Upper lobe of left lung (tissue), 6 donors: ENCODE results near the gene STX16. TPM values are rescaled to one million over a fixed set of nuclear protein-coding genes. Genes with fewer than 3 reads are reported as not detected.

Source experiments
- ATAC-seq, 2 donors: fragments of 200-7000 bp; cut with Tn5 transposase; one replicate each; pipeline ENCODE4 v1.9.1; 2022; ENCODE audit warnings: mild to moderate bottlenecking in 2 of 2, moderate library complexity in 2 of 2; ENCODE audit not compliant: low FRiP score in 2 of 2
- DNase-seq, 2 donors: peaks; one replicate each; pipeline ENCODE4 v3.0.0-alpha.2; 2019 to 2020
- H3K27ac ChIP-seq, 4 donors: fragments of 200-600 bp; sonication (generic); one replicate each; pipeline ENCODE4 v1.5.1; 2016 to 2019
- H3K27me3 ChIP-seq, 4 donors: fragments of 200-600 bp; sonication (generic); one replicate each; pipeline ENCODE4 v1.5.1; 2017 to 2019
- H3K36me3 ChIP-seq, 4 donors: fragments of 200-600 bp; sonication (generic); one replicate each; pipeline ENCODE4 v1.5.1; 2016 to 2019
- H3K4me1 ChIP-seq, 4 donors: fragments of 200-600 bp; sonication (generic); one replicate each; pipeline ENCODE4 v1.5.1; 2018 to 2019
- H3K4me3 ChIP-seq, 4 donors: fragments of 200-600 bp; sonication (generic); one replicate each; pipeline ENCODE4 v1.5.1; 2017 to 2019; ENCODE audit warnings: mild to moderate bottlenecking in 2 of 4, moderate library complexity in 1 of 4
- H3K9me3 ChIP-seq, 4 donors: fragments of 200-600 bp; sonication (generic); one replicate each; pipeline ENCODE4 v1.5.1; 2018 to 2019
- CTCF ChIP-seq, 6 experiments: fragments of 450-650 bp in 4 of 6; fragments of 200-600 bp in 2 of 6; sonication (generic) in 2 of 6; IDR thresholded peaks; one replicate each; pipeline ENCODE4 v1.5.1; 2016 to 2019; ENCODE audit warnings: antibody characterized with exemption in 6 of 6
- EP300 ChIP-seq, 4 donors: sonication (generic); formaldehyde crosslinking; IDR thresholded peaks; one replicate each; pipeline ENCODE4 v1.5.1; 2017; ENCODE audit warnings: antibody characterized with exemption in 4 of 4, control low read depth in 2 of 4
- POLR2A ChIP-seq, 4 donors: fragments of 450-650 bp; IDR thresholded peaks; one replicate each; pipeline ENCODE4 v1.5.1; 2016 to 2017; ENCODE audit warnings: antibody characterized with exemption in 4 of 4, mild to moderate bottlenecking in 2 of 4
- POLR2AphosphoS5 ChIP-seq, 2 donors: sonication (generic); formaldehyde crosslinking; IDR thresholded peaks; one replicate each; pipeline ENCODE4 v1.5.1; 2017; ENCODE audit warnings: antibody characterized with exemption in 2 of 2
- WGBS, 2 donors: methylation state at CpG; one replicate each; pipeline ENCODE4 v1.1.5; 2017 to 2018; 5-methylcytosine and 5-hydroxymethylcytosine counted together
- total RNA-seq, 6 donors: library from RNA; depleted of rRNA in 4 of 6; stranded (reverse); fragments of >200 nt in 4 of 6; gene quantifications; one replicate each; pipeline versions ENCODE4 v1.1.0 to v1.2.1, GENCODE V29; 2016 to 2021
- donor health status: DM: no; HTN: no; CAD: no; lungs with moderate emphysema.
- donor health status: DM: no; HTN: yes; CAD: no; lungs with severe emphysema.

Gene STX16
- total RNA-seq, 6 donors from 2014 or later: 42.1 to 469 (median 64.7) TPM

GRCh38 chr20:58665606-58666005 is 14.5 kb downstream of the STX16 start:
- H3K27ac ChIP-seq: no peak overlapping the region
- peaks cover 5 to 58% (median 20%) of the 10 kb centered on the region in 4 donors for H3K36me3 ChIP-seq
- DNase-seq: no peak
- peaks cover 0 to 26% (median 7%) of the 10 kb centered on the region in 4 donors for H3K4me1 ChIP-seq
- H3K4me3 ChIP-seq: no peak overlapping the region
- ATAC-seq: no peak
- H3K9me3 ChIP-seq: no peaks in the 10 kb centered on the region
- TF ChIP-seq POLR2A (IDR thresholded peaks at IDR 0.05): no peak
- no peak for TF ChIP-seq EP300 (IDR thresholded peaks at IDR 0.05)
- TF ChIP-seq CTCF (IDR thresholded peaks at IDR 0.05): no peak
- TF ChIP-seq POLR2AphosphoS5 (IDR thresholded peaks at IDR 0.05): no peak
- H3K27me3 ChIP-seq: no peaks in the 10 kb centered on the region
- WGBS, 2 donors: 84 to 86% methylated on average over 11 of the region's 11 CpGs

DNA sequence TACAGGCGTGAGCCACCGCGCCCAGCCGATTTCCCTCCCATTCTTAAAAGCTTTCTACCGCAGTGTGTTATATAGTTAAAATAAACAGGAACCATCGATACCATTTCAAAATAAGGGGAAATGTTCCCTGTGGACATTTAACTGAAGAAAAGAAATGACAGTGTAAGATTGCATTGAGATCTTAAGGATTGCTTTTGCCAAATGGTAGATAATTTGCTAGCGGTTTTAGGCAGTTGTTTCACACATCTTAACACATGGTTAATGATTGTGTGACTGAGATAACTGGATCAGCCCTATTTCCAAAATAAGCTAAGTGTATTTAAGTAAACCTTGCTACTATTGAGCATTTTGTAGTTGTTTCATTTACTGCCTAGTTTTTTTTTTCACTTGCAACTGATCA is 15.6 kb downstream of the STX16 start:
- no peaks in the 10 kb centered on the region for H3K27me3 ChIP-seq
- WGBS, 2 donors: 78 to 85% methylated on average over 7 of the region's 7 CpGs
- H3K27ac ChIP-seq: no peak overlapping the region
- H3K4me3 ChIP-seq: no peak overlapping the region
- TF ChIP-seq EP300 (IDR thresholded peaks at IDR 0.05): no peak
- no peak for TF ChIP-seq POLR2A (IDR thresholded peaks at IDR 0.05)
- TF ChIP-seq CTCF (IDR thresholded peaks at IDR 0.05): no peak
- TF ChIP-seq POLR2AphosphoS5 (IDR thresholded peaks at IDR 0.05): no peak
- DNase-seq: no peak
- peaks cover 0 to 15% (median 6%) of the 10 kb centered on the region in 4 donors for H3K4me1 ChIP-seq
- ATAC-seq: no peak
- peaks cover 6 to 57% (median 25%) of the 10 kb centered on the region in 4 donors for H3K36me3 ChIP-seq
- no peaks in the 10 kb centered on the region for H3K9me3 ChIP-seq

GRCh38 chr20:58667975-58668374 is 16.9 kb downstream of the STX16 start:
- H3K27ac ChIP-seq: peak overlapping the region in 1 of 4 donors; percentile 10
- DNase-seq (peak in 1 of 2 donors; percentile 57), ATAC-seq (no peak)
- TF ChIP-seq POLR2AphosphoS5 (IDR thresholded peaks at IDR 0.05) (no peak), CTCF (IDR thresholded peaks at IDR 0.05) (no peak), EP300 (IDR thresholded peaks at IDR 0.05) (no peak)
- H3K4me1 ChIP-seq: peaks cover 0 to 13% (median 6%) of the 10 kb centered on the region in 4 donors
- no peak overlapping the region for H3K4me3 ChIP-seq
- WGBS, 2 donors: 75 to 78% methylated on average over 5 of the region's 5 CpGs
- H3K27me3 ChIP-seq: no peaks in the 10 kb centered on the region
- peaks cover 6 to 63% (median 34%) of the 10 kb centered on the region in 4 donors for H3K36me3 ChIP-seq
- no peaks in the 10 kb centered on the region for H3K9me3 ChIP-seq

DNA sequence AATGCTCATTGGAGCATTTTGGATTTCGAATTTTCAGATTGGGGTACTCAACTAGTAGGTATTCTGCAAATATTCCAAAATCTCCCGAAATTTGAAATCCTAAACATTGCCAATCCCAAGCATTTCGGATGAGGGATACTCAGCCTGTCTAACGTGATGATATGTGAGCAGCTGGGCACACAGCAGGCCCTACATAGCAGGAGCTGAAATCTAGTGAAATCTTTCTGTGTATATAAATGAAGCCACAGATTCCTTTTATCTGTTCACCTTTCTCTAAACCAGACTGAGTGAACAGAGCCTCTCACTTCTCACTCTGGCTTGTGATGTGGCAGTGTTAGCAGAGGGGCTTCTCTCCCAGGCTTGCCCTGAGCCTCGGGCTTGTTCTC is 17.8 kb downstream of the STX16 start:
- H3K27ac ChIP-seq: peak overlapping the region in 3 of 4 donors; percentile 7 to 63 (median 37)
- TF ChIP-seq EP300 (IDR thresholded peaks at IDR 0.05) (no peak), POLR2AphosphoS5 (IDR thresholded peaks at IDR 0.05) (no peak), POLR2A (IDR thresholded peaks at IDR 0.05) (no peak), CTCF (IDR thresholded peaks at IDR 0.05) (no peak)
- H3K4me1 ChIP-seq: peaks cover 0 to 13% (median 6%) of the 10 kb centered on the region in 4 donors
- H3K9me3 ChIP-seq: no peaks in the 10 kb centered on the region
- no peaks in the 10 kb centered on the region for H3K27me3 ChIP-seq
- ATAC-seq (no peak), DNase-seq (no peak)
- H3K4me3 ChIP-seq: no peak overlapping the region
- H3K36me3 ChIP-seq: peaks cover 6 to 72% (median 38%) of the 10 kb centered on the region in 4 donors
- WGBS, 2 donors: 85 to 87% methylated on average over 5 of the region's 5 CpGs
